Mesothelial cell of epicardium (in vitro differentiated cells): ENCODE measurements around the gene MEIOSIN. TPM values are rescaled to one million over a fixed set of nuclear protein-coding genes. Genes with fewer than 3 reads are reported as not detected.

Experiments used
- DNase-seq, 2 experiments: peaks; one replicate each; pipeline ENCODE4 v3.0.0; 2021; ENCODE audit warnings: low spot score in 2 of 2; ENCODE audit not compliant: unreplicated experiment in 2 of 2
- H3K27ac Mint-ChIP-seq: 2 replicates; pipeline ENCODE4 v1.8.0; 2021; ENCODE audit warnings: mixed read lengths
- H3K27me3 Mint-ChIP-seq: 2 replicates; pipeline ENCODE4 v1.8.0; 2021; ENCODE audit warnings: low read depth, mixed read lengths
- H3K36me3 Mint-ChIP-seq: 2 replicates; pipeline ENCODE4 v1.8.0; 2021; ENCODE audit warnings: mixed read lengths
- H3K4me1 Mint-ChIP-seq: 2 replicates; pipeline ENCODE4 v1.8.0; 2021; ENCODE audit warnings: mixed read lengths
- H3K4me3 Mint-ChIP-seq: 2 replicates; pipeline ENCODE4 v1.8.0; 2021; ENCODE audit warnings: mild to moderate bottlenecking, moderate library complexity, mixed read lengths
- H3K9me3 Mint-ChIP-seq: 2 replicates; pipeline ENCODE4 v1.8.0; 2021; ENCODE audit warnings: mixed read lengths
- total RNA-seq: library from RNA; stranded (reverse); gene quantifications from 3 replicates; pipeline ENCODE4 v1.2.1, GENCODE V29; 2021
- TF ChIP-seq, protein P1 (sequence below): fragments of 200-600 bp; sonication (generic); IDR thresholded peaks from one replicate; pipeline ENCODE4 v1.5.0; 2021; ENCODE audit warnings: antibody characterized with exemption; ENCODE audit not compliant: unreplicated experiment

MEIOSIN gene
- total RNA-seq, 1 donor from 2014 or later, result not detected

DNA sequence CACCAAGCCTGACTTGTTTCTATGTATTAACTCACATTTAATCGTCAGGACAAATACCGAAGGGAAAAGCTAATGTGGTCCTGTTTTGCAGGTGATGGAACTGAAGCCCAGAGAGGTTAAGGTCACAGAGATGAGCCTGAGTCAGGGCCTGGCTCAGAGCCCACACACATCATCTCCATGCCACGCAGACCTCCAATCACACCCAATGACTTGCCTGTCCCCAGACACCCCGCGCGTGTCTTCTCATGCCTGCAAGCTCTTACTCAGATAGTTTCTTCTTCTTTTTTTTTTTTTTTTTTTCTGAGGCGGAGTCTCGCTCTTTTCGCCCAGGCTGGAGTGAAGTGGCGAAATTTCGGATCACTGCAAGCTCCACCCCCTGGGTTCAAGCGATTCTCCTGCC is 19.4 kb downstream of the MEIOSIN start:
- no peaks in the 10 kb centered on the region for H3K36me3 Mint-ChIP-seq
- no peaks in the 10 kb centered on the region for H3K4me1 Mint-ChIP-seq
- DNase-seq, result no peak
- H3K9me3 Mint-ChIP-seq, result no peaks in the 10 kb centered on the region
- no peak overlapping the region for H3K27ac Mint-ChIP-seq
- H3K27me3 Mint-ChIP-seq, result no peaks in the 10 kb centered on the region
- TF ChIP-seq, protein P1, sequence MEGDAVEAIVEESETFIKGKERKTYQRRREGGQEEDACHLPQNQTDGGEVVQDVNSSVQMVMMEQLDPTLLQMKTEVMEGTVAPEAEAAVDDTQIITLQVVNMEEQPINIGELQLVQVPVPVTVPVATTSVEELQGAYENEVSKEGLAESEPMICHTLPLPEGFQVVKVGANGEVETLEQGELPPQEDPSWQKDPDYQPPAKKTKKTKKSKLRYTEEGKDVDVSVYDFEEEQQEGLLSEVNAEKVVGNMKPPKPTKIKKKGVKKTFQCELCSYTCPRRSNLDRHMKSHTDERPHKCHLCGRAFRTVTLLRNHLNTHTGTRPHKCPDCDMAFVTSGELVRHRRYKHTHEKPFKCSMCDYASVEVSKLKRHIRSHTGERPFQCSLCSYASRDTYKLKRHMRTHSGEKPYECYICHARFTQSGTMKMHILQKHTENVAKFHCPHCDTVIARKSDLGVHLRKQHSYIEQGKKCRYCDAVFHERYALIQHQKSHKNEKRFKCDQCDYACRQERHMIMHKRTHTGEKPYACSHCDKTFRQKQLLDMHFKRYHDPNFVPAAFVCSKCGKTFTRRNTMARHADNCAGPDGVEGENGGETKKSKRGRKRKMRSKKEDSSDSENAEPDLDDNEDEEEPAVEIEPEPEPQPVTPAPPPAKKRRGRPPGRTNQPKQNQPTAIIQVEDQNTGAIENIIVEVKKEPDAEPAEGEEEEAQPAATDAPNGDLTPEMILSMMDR, result no peak
- no peak overlapping the region for H3K4me3 Mint-ChIP-seq

DNA sequence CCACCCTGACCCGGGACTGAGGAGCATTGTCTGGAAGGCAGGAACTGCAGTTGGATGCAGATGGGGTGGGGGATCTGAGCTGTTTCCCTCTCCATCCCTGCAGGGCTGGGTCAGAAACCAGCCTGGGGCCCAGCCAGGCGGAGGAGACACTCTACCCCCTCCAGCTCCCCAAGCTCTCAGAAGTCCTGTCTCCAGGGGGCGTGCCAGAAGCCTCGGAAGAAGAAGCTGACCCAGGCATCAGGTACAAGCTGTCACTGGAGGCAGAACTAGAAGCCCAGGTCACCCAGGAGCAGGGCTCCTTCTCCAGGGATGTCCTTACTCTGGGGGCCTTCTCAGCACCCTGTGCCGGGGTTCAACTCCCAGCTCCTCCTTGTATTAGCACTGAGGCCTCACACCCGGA is 20.3 kb downstream of the MEIOSIN start:
- no peaks in the 10 kb centered on the region for H3K9me3 Mint-ChIP-seq
- H3K36me3 Mint-ChIP-seq, result no peaks in the 10 kb centered on the region
- H3K27me3 Mint-ChIP-seq, result no peaks in the 10 kb centered on the region
- TF ChIP-seq, protein P1, result no peak
- no peak overlapping the region for H3K27ac Mint-ChIP-seq
- no peak for DNase-seq
- H3K4me1 Mint-ChIP-seq, result no peaks in the 10 kb centered on the region
- H3K4me3 Mint-ChIP-seq, result no peak overlapping the region

DNA sequence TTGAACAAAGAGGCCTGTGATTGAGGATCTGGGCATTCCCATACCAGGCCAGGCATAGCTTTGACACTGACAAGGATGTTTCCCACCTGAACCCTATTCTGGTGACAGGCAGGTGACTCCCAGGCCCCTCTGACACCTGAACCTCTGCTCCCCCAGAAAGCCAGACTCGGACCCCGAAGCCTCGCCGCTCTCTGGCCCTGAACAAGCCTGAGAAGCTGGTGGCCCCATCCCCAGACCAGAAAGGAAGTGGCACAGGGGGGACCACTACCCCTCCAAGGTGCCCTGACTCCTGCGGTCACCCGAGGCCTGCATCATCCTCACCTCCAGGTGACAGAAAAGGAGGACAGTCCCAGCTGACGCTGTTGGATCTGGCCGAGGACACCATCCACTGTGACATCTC is 21.1 kb downstream of the MEIOSIN start:
- Mint-ChIP-seq H3K4me1 (no peaks in the 10 kb centered on the region), H3K9me3 (no peaks in the 10 kb centered on the region), H3K4me3 (no peak overlapping the region), H3K36me3 (no peaks in the 10 kb centered on the region), H3K27ac (no peak overlapping the region), H3K27me3 (no peaks in the 10 kb centered on the region)
- DNase-seq, result no peak
- TF ChIP-seq, protein P1, result no peak

DNA sequence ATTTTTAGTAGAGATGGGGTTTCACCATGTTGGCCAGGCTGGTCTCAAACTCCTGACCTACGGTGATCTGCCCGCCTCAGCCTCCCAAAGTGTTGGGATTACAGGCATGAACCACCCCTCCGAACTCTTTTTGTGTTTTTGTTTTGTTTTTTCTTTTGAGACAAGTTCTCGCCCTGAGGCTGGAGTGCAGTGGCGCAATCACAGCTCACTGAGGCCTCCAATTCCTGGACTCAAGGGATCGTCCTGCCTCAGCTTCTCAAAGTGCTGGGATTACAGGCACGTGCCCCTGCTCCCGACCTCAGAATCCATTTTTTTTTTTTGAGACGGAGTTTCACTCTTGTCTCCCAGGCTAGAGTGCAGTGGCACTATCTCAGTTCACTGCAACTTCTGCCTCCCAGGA is 24.5 kb downstream of the MEIOSIN start:
- Mint-ChIP-seq H3K27ac (no peak overlapping the region), H3K4me3 (no peak overlapping the region), H3K9me3 (no peaks in the 10 kb centered on the region), H3K36me3 (no peaks in the 10 kb centered on the region), H3K27me3 (peaks cover 1% of the 10 kb centered on the region), H3K4me1 (no peaks in the 10 kb centered on the region)
- TF ChIP-seq, protein P1, result no peak
- DNase-seq, result no peak

DNA sequence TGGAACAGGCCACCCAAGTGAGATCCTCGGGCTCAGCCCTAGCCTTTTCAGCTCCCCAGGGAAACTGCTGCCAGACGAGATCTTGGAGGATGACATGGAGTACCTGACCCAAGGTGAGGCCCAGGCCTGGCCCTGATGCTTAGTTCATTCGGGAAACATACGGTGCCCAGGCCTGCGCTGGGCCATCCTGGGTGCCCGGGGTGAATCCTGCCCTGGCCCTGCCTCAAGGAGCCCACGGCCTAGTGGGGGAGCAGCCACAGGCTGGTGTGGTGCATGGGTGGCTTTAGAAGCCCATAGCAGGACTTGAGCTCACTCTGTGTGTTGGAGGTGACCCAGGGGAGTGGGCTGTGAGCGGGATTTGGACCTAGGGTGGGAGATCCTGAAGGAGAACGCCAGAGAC is 25.7 kb downstream of the MEIOSIN start:
- Mint-ChIP-seq H3K27ac (no peak overlapping the region), H3K4me1 (peaks cover under 1% of the 10 kb centered on the region), H3K27me3 (peaks cover 1% of the 10 kb centered on the region), H3K9me3 (no peaks in the 10 kb centered on the region), H3K4me3 (no peak overlapping the region), H3K36me3 (no peaks in the 10 kb centered on the region)
- TF ChIP-seq, protein P1, result no peak
- no peak for DNase-seq

DNA sequence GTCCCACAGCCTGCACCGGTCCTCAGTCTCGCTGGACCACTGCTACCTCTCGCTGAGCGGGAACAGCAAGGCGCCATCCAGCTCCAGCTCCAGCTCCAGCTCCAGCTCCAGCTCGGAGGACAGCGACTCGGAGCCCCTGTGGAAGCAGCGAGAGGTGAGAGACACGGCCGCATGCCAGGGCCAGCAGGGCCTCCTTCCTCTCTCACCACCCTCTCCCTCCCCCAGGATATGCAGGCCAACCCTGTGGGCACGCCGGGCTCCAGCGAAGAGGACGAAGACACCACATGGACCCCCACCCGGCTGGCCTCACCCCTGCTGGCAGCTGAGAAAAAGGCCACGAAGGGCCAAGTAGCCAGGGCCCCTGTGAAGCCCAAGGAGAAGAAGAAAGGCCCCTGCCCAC is 28.5 kb downstream of the MEIOSIN start:
- peaks cover 19% of the 10 kb centered on the region for H3K4me1 Mint-ChIP-seq
- H3K36me3 Mint-ChIP-seq, result peaks cover 2% of the 10 kb centered on the region
- no peak overlapping the region for H3K27ac Mint-ChIP-seq
- peaks cover 1% of the 10 kb centered on the region for H3K27me3 Mint-ChIP-seq
- TF ChIP-seq, protein P1, result no peak
- H3K9me3 Mint-ChIP-seq, result no peaks in the 10 kb centered on the region
- no peak for DNase-seq
- H3K4me3 Mint-ChIP-seq, result no peak overlapping the region
